HepG2 (cell line): ENCODE results near the gene PHACTR1. TPM values are rescaled to one million over a fixed set of nuclear protein-coding genes. Genes with fewer than 3 reads are reported as not detected.

Experiments
- ATAC-seq: fragments of 200-7000 bp; cut with Tn5 transposase; 3 replicates; pipeline ENCODE4 v1.9.1; 2020; ENCODE audit warnings: mild to moderate bottlenecking, moderate library complexity
- BruUV-seq: library from RNA; stranded (reverse); fragments of 400-500 nt; replicated peaks from 2 replicates; lab custom pipeline; 2021; lab: Mats Ljungman, UMichigan
- CTCF ChIA-PET: fragments of 300-600 bp; formaldehyde crosslinking; extraction: SDS; loops from one replicate; lab custom pipeline; 2021; ENCODE audit warnings: low total read pairs, inconsistent platforms, low intra/inter-chr PET ratio; lab: Yijun Ruan, JAX
- POLR2A ChIA-PET: fragments of 350-600 bp; sonication (Branson Sonifier 250); formaldehyde crosslinking; loops from one replicate; lab custom pipeline; 2020; ENCODE audit warnings: antibody characterized with exemption, inconsistent platforms; lab: Yijun Ruan, JAX
- DNase-seq: peaks from one replicate; pipeline ENCODE4 v3.0.0-alpha.2; 2015; ENCODE audit warnings: low spot score
- FAIRE-seq: peaks from 3 replicates; lab custom pipeline; 2011; peaks lifted over from hg19 to GRCh38; lab: Jason Lieb, UNC
- H2AFZ ChIP-seq: one replicate; pipeline ENCODE4 v1.6.1; 2011; ENCODE audit warnings: low read length, inconsistent platforms
- H3K27ac ChIP-seq: fragments of 300-600 bp; 3 replicates; pipeline ENCODE4 v1.8.0; 2011; ENCODE audit warnings: mixed run types, mild to moderate bottlenecking, mixed read lengths, low read length, inconsistent platforms; ENCODE audit not compliant: insufficient read depth; ENCODE audit errors: extremely low read length
- H3K27me3 ChIP-seq, 2 experiments: fragments of 200-600 bp in 1 of 2; 2 replicates in 1 of 2; 3 replicates in 1 of 2; pipeline versions ENCODE4 v1.6.0 to v1.8.0; 2011; ENCODE audit warnings: low read length in 2 of 2, mild to moderate bottlenecking in 2 of 2, moderate library complexity in 2 of 2, inconsistent platforms in 1 of 2; ENCODE audit not compliant: insufficient read depth in 2 of 2, control insufficient read depth in 1 of 2
- H3K36me3 ChIP-seq, 2 experiments: fragments of 200-600 bp in 1 of 2; replicated peaks in 1 of 2; 2 replicates in 1 of 2; 3 replicates in 1 of 2; pipeline versions ENCODE4 v1.5.1 to v1.8.0; 2011; ENCODE audit warnings: low read length in 2 of 2, inconsistent platforms in 1 of 2; ENCODE audit not compliant: insufficient read depth in 2 of 2, control insufficient read depth in 1 of 2
- H3K4me1 ChIP-seq: 2 replicates; pipeline ENCODE4 v1.5.1; 2012; ENCODE audit warnings: low read length, inconsistent platforms; ENCODE audit not compliant: insufficient read depth
- H3K4me2 ChIP-seq: 2 replicates; pipeline ENCODE4 v1.6.0; 2011; ENCODE audit warnings: low read depth, low read length, inconsistent platforms
- H3K4me3 ChIP-seq, 3 experiments: fragments of 200-600 bp in 1 of 3; sonication (generic), shearing (Covaris generic) in 1 of 3; replicated peaks in 1 of 3; 2 replicates each; pipeline ENCODE4 v1.5.1; 2011 to 2016; ENCODE audit warnings: low read length in 3 of 3, inconsistent platforms in 2 of 3, low read depth in 2 of 3, mild to moderate bottlenecking in 2 of 3, control low read depth in 1 of 3, mixed read lengths in 1 of 3; ENCODE audit not compliant: insufficient read depth in 1 of 3
- H3K79me2 ChIP-seq: one replicate; pipeline ENCODE4 v1.6.1; 2011; ENCODE audit warnings: low read length, inconsistent platforms; ENCODE audit not compliant: insufficient read depth
- H3K9ac ChIP-seq: 2 replicates; pipeline ENCODE4 v1.6.0; 2011; ENCODE audit warnings: mild to moderate bottlenecking, low read depth, low read length, inconsistent platforms; ENCODE audit not compliant: insufficient read depth
- H3K9me3 ChIP-seq: 2 replicates; pipeline ENCODE4 v1.5.1; 2012; ENCODE audit warnings: mild to moderate bottlenecking, low read length
- H4K20me1 ChIP-seq: 2 replicates; pipeline ENCODE4 v1.6.0; 2011; ENCODE audit warnings: inconsistent platforms, mild to moderate bottlenecking, low read length, moderate library complexity; ENCODE audit not compliant: insufficient read depth
- CERS6 ChIP-seq: sonication (generic); formaldehyde crosslinking; IDR thresholded peaks from 2 replicates; pipeline ENCODE4 v1.5.0; 2020; ENCODE audit warnings: missing genetic modification reagents
- ELF3 ChIP-seq: IDR thresholded peaks from 2 replicates; pipeline ENCODE4 v1.6.1; 2016; ENCODE audit warnings: missing genetic modification reagents, missing compliant biosample characterization
- HDAC6 ChIP-seq: fragments of 200-600 bp; sonication (generic); IDR thresholded peaks from 2 replicates; pipeline ENCODE4 v1.7.0; 2017; ENCODE audit warnings: mild to moderate bottlenecking, antibody characterized with exemption, low read length, low read depth
- HINFP ChIP-seq: sonication (generic); formaldehyde crosslinking; IDR thresholded peaks from 2 replicates; pipeline ENCODE4 v1.4.0; 2020; ENCODE audit warnings: low read depth, mild to moderate bottlenecking, missing genetic modification reagents
- KDM5B ChIP-seq: sonication (generic); formaldehyde crosslinking; IDR thresholded peaks from 2 replicates; pipeline ENCODE4 v1.4.0; 2020; ENCODE audit warnings: missing genetic modification reagents, mild to moderate bottlenecking, borderline replicate concordance
- MATR3 ChIP-seq: sonication (generic); formaldehyde crosslinking; IDR thresholded peaks from 2 replicates; pipeline ENCODE4 v1.4.0; 2020; ENCODE audit warnings: missing genetic modification reagents
- MIER3 ChIP-seq: IDR thresholded peaks from 2 replicates; pipeline ENCODE4 v1.6.1; 2016; ENCODE audit warnings: missing compliant biosample characterization, borderline replicate concordance
- PCBP2 ChIP-seq: fragments of 200-400 bp; formaldehyde crosslinking; optimal IDR thresholded peaks from 2 replicates; pipeline ENCODE3; 2018; ENCODE audit warnings: low read length, low read depth; ENCODE audit not compliant: poor library complexity, severe bottlenecking
- RCOR2 ChIP-seq: IDR thresholded peaks from 2 replicates; pipeline ENCODE4 v1.6.1; 2016; ENCODE audit warnings: missing biosample characterization, missing genetic modification reagents
- SETDB1 ChIP-seq: sonication (generic); formaldehyde crosslinking; IDR thresholded peaks from 2 replicates; pipeline ENCODE4 v1.5.1; 2020; ENCODE audit warnings: missing genetic modification reagents, mild to moderate bottlenecking, borderline replicate concordance
- ZNF598 ChIP-seq: sonication (generic); formaldehyde crosslinking; IDR thresholded peaks from 2 replicates; pipeline ENCODE4 v1.5.1; 2020; ENCODE audit warnings: mild to moderate bottlenecking, missing genetic modification reagents, borderline replicate concordance
- ZNF766 ChIP-seq: sonication (generic); formaldehyde crosslinking; IDR thresholded peaks from 2 replicates; pipeline ENCODE4 v1.5.0; 2020; ENCODE audit warnings: missing genetic modification reagents, borderline replicate concordance
- ZNF790 ChIP-seq: sonication (generic); formaldehyde crosslinking; IDR thresholded peaks from 2 replicates; pipeline ENCODE4 v1.8.0; 2022; ENCODE audit warnings: missing genetic modification reagents, mild to moderate bottlenecking, borderline replicate concordance
- ZNF841 ChIP-seq: sonication (generic); formaldehyde crosslinking; IDR thresholded peaks from 2 replicates; pipeline ENCODE4 v1.8.1; 2023; ENCODE audit warnings: missing genetic modification reagents, borderline replicate concordance
- WGBS: methylation state at CpG from one replicate; pipeline ENCODE4 v1.1.6; 2017; ENCODE audit warnings: low lambda C conversion rate; 5-methylcytosine and 5-hydroxymethylcytosine counted together
- in situ Hi-C: cut with HindIII; loops from 2 replicates; pipeline ENCODE4 v1.10.0; 2017; ENCODE audit warnings: low pct_unique_long_range_greater_than_20kb; ENCODE audit not compliant: extremely low pct_ligation_motif_present
- intact Hi-C: fragments of 100-400 bp; cut with micrococcal nuclease; formaldehyde crosslinking; loops from one replicate; pipeline ENCODE4 v1.10.0; 2022; ENCODE audit not compliant: unreplicated experiment
- polyA plus RNA-seq, 8 experiments: library from polyadenylated mRNA; depleted of rRNA in 3 of 8; stranded (reverse) in 7 of 8; unstranded in 1 of 8; fragments of >200 nt; fragmentation: Illumina TruSeq in 4 of 8; extraction: Trizol in 4 of 8; gene quantifications; 2 replicates each; pipeline versions ENCODE4 v1.2.1 to v1.2.3, GENCODE V29; 2011 to 2016; ENCODE audit warnings: low read depth in 4 of 8, missing spikeins in 1 of 8, mixed read lengths in 1 of 8; ENCODE audit not compliant: insufficient read depth in 1 of 8
- total RNA-seq, 5 experiments: library from RNA; depleted of rRNA; stranded (reverse); fragments of >200 nt; fragmentation: Illumina TruSeq; extraction: Trizol; gene quantifications; 2 replicates each; pipeline ENCODE4 v1.2.3, GENCODE V29; 2016; ENCODE audit warnings: low read depth in 1 of 5
- TF ChIP-seq, protein P1 (sequence below): sonication (generic); formaldehyde crosslinking; IDR thresholded peaks from 2 replicates; pipeline ENCODE4 v1.5.0; 2020; ENCODE audit warnings: mild to moderate bottlenecking, missing genetic modification reagents, borderline replicate concordance
- TF ChIP-seq, protein P2 (sequence below): sonication (generic); formaldehyde crosslinking; conservative IDR thresholded peaks from 2 replicates; pipeline ENCODE4 v1.4.0; 2020; ENCODE audit warnings: missing genetic modification reagents

PHACTR1 gene
- total and polyA plus RNA-seq, 2 of the 13 experiments (the other 11 are each of a cell fraction or from before 2014, with no cell fraction given): 0.09 TPM; not detected in 1

- H3K4me3 ChIP-seq: no peak overlapping the region
- no peaks in the 10 kb centered on the region for H3K4me1 ChIP-seq
- no peak overlapping the region for H2AFZ ChIP-seq
- 2% methylated on average over 4 of the region's 7 CpGs for WGBS
- ATAC-seq (no peak), FAIRE-seq (no peak), DNase-seq (no peak)
- no peaks in the 10 kb centered on the region for H3K79me2 ChIP-seq
- no peak overlapping the region for H3K27ac ChIP-seq
- BruUV-seq: no TSS peak
- ChIA-PET CTCF (no interaction called here), POLR2A (no interaction called here)
- H3K27me3 ChIP-seq: peaks cover 0 to 2% of the 10 kb centered on the region in 2 experiments; a peak in 2 of 5 replicates
- no peaks in the 10 kb centered on the region for H4K20me1 ChIP-seq
- TF ChIP-seq HDAC6: no peak
- TF ChIP-seq HINFP (CRISPR knock-in tag): no peak
- no peak for TF ChIP-seq ELF3
- TF ChIP-seq ZNF598 (CRISPR knock-in tag): no peak
- TF ChIP-seq ZNF766 (CRISPR knock-in tag): no peak
- no peak for TF ChIP-seq ZNF790 (CRISPR knock-in tag)
- no peak for TF ChIP-seq MIER3 (CRISPR knock-in tag)
- no peak for TF ChIP-seq PCBP2
- TF ChIP-seq KDM5B (CRISPR knock-in tag): no peak
- TF ChIP-seq, protein P1, sequence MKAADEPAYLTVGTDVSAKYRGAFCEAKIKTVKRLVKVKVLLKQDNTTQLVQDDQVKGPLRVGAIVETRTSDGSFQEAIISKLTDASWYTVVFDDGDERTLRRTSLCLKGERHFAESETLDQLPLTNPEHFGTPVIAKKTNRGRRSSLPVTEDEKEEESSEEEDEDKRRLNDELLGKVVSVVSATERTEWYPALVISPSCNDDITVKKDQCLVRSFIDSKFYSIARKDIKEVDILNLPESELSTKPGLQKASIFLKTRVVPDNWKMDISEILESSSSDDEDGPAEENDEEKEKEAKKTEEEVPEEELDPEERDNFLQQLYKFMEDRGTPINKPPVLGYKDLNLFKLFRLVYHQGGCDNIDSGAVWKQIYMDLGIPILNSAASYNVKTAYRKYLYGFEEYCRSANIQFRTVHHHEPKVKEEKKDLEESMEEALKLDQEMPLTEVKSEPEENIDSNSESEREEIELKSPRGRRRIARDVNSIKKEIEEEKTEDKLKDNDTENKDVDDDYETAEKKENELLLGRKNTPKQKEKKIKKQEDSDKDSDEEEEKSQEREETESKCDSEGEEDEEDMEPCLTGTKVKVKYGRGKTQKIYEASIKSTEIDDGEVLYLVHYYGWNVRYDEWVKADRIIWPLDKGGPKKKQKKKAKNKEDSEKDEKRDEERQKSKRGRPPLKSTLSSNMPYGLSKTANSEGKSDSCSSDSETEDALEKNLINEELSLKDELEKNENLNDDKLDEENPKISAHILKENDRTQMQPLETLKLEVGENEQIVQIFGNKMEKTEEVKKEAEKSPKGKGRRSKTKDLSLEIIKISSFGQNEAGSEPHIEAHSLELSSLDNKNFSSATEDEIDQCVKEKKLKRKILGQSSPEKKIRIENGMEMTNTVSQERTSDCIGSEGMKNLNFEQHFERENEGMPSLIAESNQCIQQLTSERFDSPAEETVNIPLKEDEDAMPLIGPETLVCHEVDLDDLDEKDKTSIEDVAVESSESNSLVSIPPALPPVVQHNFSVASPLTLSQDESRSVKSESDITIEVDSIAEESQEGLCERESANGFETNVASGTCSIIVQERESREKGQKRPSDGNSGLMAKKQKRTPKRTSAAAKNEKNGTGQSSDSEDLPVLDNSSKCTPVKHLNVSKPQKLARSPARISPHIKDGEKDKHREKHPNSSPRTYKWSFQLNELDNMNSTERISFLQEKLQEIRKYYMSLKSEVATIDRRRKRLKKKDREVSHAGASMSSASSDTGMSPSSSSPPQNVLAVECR (CRISPR knock-in tag): no peak
- TF ChIP-seq MATR3 (CRISPR knock-in tag): no peak
- no peak for TF ChIP-seq SETDB1 (CRISPR knock-in tag)
- TF ChIP-seq ZNF841 (CRISPR knock-in tag): no peak
- no peak for TF ChIP-seq CERS6
- no peak for TF ChIP-seq RCOR2
- TF ChIP-seq, protein P2, sequence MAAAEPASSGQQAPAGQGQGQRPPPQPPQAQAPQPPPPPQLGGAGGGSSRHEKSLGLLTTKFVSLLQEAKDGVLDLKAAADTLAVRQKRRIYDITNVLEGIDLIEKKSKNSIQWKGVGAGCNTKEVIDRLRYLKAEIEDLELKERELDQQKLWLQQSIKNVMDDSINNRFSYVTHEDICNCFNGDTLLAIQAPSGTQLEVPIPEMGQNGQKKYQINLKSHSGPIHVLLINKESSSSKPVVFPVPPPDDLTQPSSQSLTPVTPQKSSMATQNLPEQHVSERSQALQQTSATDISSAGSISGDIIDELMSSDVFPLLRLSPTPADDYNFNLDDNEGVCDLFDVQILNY: no peak
- TF ChIP-seq, all 625 proteins: peak for 0
- H3K36me3 ChIP-seq: no peaks in the 10 kb centered on the region
- H3K9ac ChIP-seq: no peak overlapping the region
- intact Hi-C loops: no loop called here
- no peak overlapping the region for H3K4me2 ChIP-seq
- H3K9me3 ChIP-seq: no peaks in the 10 kb centered on the region
- in situ Hi-C loops: no loop called here
These were observed 3.7 kb downstream of the PHACTR1 start for GRCh38 chr6:12720310-12720709.
